Activated T-cell treated with anti-CD3 and anti-CD28 coated beads, Interleukin-2, amount 50 U/mL, for 24 hours (primary cell): ENCODE data around the gene TMEM154.

Experiments used
- DNase-seq: peaks from one replicate; pipeline ENCODE4 v3.0.0-alpha.2; 2020
- H3K27ac Mint-ChIP-seq: 2 replicates; pipeline ENCODE4 v1.8.0; 2020; ENCODE audit warnings: mild to moderate bottlenecking, mixed read lengths
- H3K27me3 Mint-ChIP-seq: 2 replicates; pipeline ENCODE4 v1.8.0; 2020; ENCODE audit warnings: mixed read lengths
- H3K36me3 Mint-ChIP-seq: 2 replicates; pipeline ENCODE4 v1.8.0; 2020; ENCODE audit warnings: low read depth, mixed read lengths
- H3K4me1 Mint-ChIP-seq: 2 replicates; pipeline ENCODE4 v1.8.0; 2020; ENCODE audit warnings: low read depth, mixed read lengths
- H3K4me3 Mint-ChIP-seq: 2 replicates; pipeline ENCODE4 v1.8.0; 2020; ENCODE audit warnings: mild to moderate bottlenecking, moderate library complexity, mixed read lengths
- H3K9me3 Mint-ChIP-seq: 2 replicates; pipeline ENCODE4 v1.8.0; 2020; ENCODE audit warnings: mixed read lengths

The TMEM154 gene

GRCh38 chr4:152684587-152684986 lies 4.8 kb upstream of the TMEM154 start:
- H3K4me1 Mint-ChIP-seq, result peaks cover 35% of the 10 kb centered on the region
- peak overlapping the region; percentile 38 for H3K27ac Mint-ChIP-seq
- DNase-seq, result no peak
- H3K36me3 Mint-ChIP-seq, result peaks cover 2% of the 10 kb centered on the region
- peaks cover 2% of the 10 kb centered on the region for H3K27me3 Mint-ChIP-seq
- H3K4me3 Mint-ChIP-seq, result no peak overlapping the region
- H3K9me3 Mint-ChIP-seq, result no peaks in the 10 kb centered on the region

- peaks cover 38% of the 10 kb centered on the region for H3K4me1 Mint-ChIP-seq
- DNase-seq, result no peak
- H3K4me3 Mint-ChIP-seq, result no peak overlapping the region
- no peaks in the 10 kb centered on the region for H3K9me3 Mint-ChIP-seq
- H3K36me3 Mint-ChIP-seq, result peaks cover 5% of the 10 kb centered on the region
- peak overlapping the region; percentile 47 for H3K27ac Mint-ChIP-seq
- peaks cover 2% of the 10 kb centered on the region for H3K27me3 Mint-ChIP-seq
Measured at GRCh38 chr4:152684007-152684406, 4.2 kb upstream of the TMEM154 start.

GRCh38 chr4:152682143-152682941 lies 2.5 kb upstream of the TMEM154 start:
- Mint-ChIP-seq H3K4me1 (peaks cover 52% of the 10 kb centered on the region), H3K27ac (no peak overlapping the region), H3K9me3 (no peaks in the 10 kb centered on the region), H3K36me3 (peaks cover 5% of the 10 kb centered on the region), H3K27me3 (no peaks in the 10 kb centered on the region), H3K4me3 (no peak overlapping the region)
- no peak for DNase-seq

GRCh38 chr4:152680988-152681603 lies 1.3 kb upstream of the TMEM154 start:
- no peak for DNase-seq
- Mint-ChIP-seq H3K4me1 (peaks cover 59% of the 10 kb centered on the region), H3K36me3 (peaks cover 5% of the 10 kb centered on the region), H3K9me3 (no peaks in the 10 kb centered on the region), H3K27ac (peak overlapping the region; percentile 55), H3K4me3 (peak overlapping the region; percentile 19), H3K27me3 (no peaks in the 10 kb centered on the region)

- Mint-ChIP-seq H3K27ac (peak overlapping the region; percentile 93), H3K4me1 (peaks cover 55% of the 10 kb centered on the region), H3K27me3 (no peaks in the 10 kb centered on the region), H3K4me3 (peak overlapping the region; percentile 89), H3K9me3 (no peaks in the 10 kb centered on the region), H3K36me3 (peaks cover 9% of the 10 kb centered on the region)
- DNase-seq, result no peak
Measured at GRCh38 chr4:152678841-152679240, 956 bp downstream of the TMEM154 start.

GRCh38 chr4:152677117-152677516 lies 2.7 kb downstream of the TMEM154 start:
- Mint-ChIP-seq H3K36me3 (peaks cover 13% of the 10 kb centered on the region), H3K27ac (peak overlapping the region; percentile 23), H3K9me3 (no peaks in the 10 kb centered on the region), H3K4me3 (no peak overlapping the region), H3K4me1 (peaks cover 52% of the 10 kb centered on the region), H3K27me3 (no peaks in the 10 kb centered on the region)
- no peak for DNase-seq

- Mint-ChIP-seq H3K4me3 (no peak overlapping the region), H3K9me3 (no peaks in the 10 kb centered on the region), H3K4me1 (peaks cover 52% of the 10 kb centered on the region), H3K27me3 (no peaks in the 10 kb centered on the region), H3K36me3 (peaks cover 13% of the 10 kb centered on the region), H3K27ac (no peak overlapping the region)
- DNase-seq, result no peak
Measured at GRCh38 chr4:152676052-152676854, 3.5 kb downstream of the TMEM154 start.

GRCh38 chr4:152674359-152674758 lies 5.4 kb downstream of the TMEM154 start:
- H3K9me3 Mint-ChIP-seq, result no peaks in the 10 kb centered on the region
- no peak overlapping the region for H3K27ac Mint-ChIP-seq
- H3K36me3 Mint-ChIP-seq, result peaks cover 12% of the 10 kb centered on the region
- DNase-seq, result no peak
- H3K4me1 Mint-ChIP-seq, result peaks cover 38% of the 10 kb centered on the region
- H3K4me3 Mint-ChIP-seq, result no peak overlapping the region
- no peaks in the 10 kb centered on the region for H3K27me3 Mint-ChIP-seq

GRCh38 chr4:152673489-152673888 lies 6.3 kb downstream of the TMEM154 start:
- Mint-ChIP-seq H3K36me3 (peaks cover 10% of the 10 kb centered on the region), H3K4me1 (peaks cover 30% of the 10 kb centered on the region), H3K27me3 (no peaks in the 10 kb centered on the region), H3K4me3 (no peak overlapping the region), H3K9me3 (no peaks in the 10 kb centered on the region), H3K27ac (no peak overlapping the region)
- no peak for DNase-seq

- Mint-ChIP-seq H3K27ac (no peak overlapping the region), H3K27me3 (no peaks in the 10 kb centered on the region), H3K4me3 (no peak overlapping the region), H3K4me1 (peaks cover 22% of the 10 kb centered on the region), H3K9me3 (no peaks in the 10 kb centered on the region), H3K36me3 (peaks cover 12% of the 10 kb centered on the region)
- DNase-seq, result no peak
Measured at GRCh38 chr4:152672206-152673092, 7.3 kb downstream of the TMEM154 start.

- Mint-ChIP-seq H3K36me3 (peaks cover 4% of the 10 kb centered on the region), H3K27me3 (no peaks in the 10 kb centered on the region), H3K4me3 (no peak overlapping the region), H3K27ac (no peak overlapping the region), H3K9me3 (no peaks in the 10 kb centered on the region), H3K4me1 (peaks cover 16% of the 10 kb centered on the region)
- no peak for DNase-seq
Measured at GRCh38 chr4:152668338-152668964, 11.3 kb downstream of the TMEM154 start.

GRCh38 chr4:152667781-152668180 lies 12.0 kb downstream of the TMEM154 start:
- no peak for DNase-seq
- Mint-ChIP-seq H3K4me1 (peaks cover 23% of the 10 kb centered on the region), H3K36me3 (peaks cover 4% of the 10 kb centered on the region), H3K27ac (no peak overlapping the region), H3K27me3 (no peaks in the 10 kb centered on the region), H3K4me3 (no peak overlapping the region), H3K9me3 (no peaks in the 10 kb centered on the region)

- H3K4me3 Mint-ChIP-seq, result no peak overlapping the region
- peak overlapping the region; percentile 44 for H3K27ac Mint-ChIP-seq
Measured at GRCh38 chr4:152666946-152667345, 12.9 kb downstream of the TMEM154 start.

More at GRCh38 chr4:152666946-152667345, 12.9 kb downstream of the TMEM154 start:
- H3K36me3 Mint-ChIP-seq, result peaks cover 4% of the 10 kb centered on the region
- no peaks in the 10 kb centered on the region for H3K27me3 Mint-ChIP-seq
- peaks cover 23% of the 10 kb centered on the region for H3K4me1 Mint-ChIP-seq
- DNase-seq, result no peak
- no peaks in the 10 kb centered on the region for H3K9me3 Mint-ChIP-seq
